ENCODE data around the gene CEP20.

DNA sequence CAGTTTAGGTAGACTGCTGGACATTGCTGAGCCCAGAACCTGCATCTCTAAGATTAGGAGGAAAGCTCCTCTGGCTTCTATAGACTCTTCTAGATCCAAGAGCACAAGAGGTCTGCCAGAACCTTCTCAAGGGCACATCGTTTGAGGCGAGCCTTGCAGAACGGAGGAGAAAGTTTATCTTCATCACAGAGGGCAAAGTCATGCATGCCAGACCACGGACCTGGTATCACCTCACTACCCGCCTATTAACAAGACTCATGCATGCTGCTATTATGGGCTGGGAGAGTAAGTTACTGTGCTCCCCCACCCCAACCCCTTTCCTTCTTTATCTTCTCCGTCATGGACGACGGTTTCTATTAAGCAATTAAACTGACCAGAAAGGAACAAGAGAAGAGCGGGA, 54.9 kb downstream of the CEP20 start:
- TF ChIP-seq, protein P1, sequence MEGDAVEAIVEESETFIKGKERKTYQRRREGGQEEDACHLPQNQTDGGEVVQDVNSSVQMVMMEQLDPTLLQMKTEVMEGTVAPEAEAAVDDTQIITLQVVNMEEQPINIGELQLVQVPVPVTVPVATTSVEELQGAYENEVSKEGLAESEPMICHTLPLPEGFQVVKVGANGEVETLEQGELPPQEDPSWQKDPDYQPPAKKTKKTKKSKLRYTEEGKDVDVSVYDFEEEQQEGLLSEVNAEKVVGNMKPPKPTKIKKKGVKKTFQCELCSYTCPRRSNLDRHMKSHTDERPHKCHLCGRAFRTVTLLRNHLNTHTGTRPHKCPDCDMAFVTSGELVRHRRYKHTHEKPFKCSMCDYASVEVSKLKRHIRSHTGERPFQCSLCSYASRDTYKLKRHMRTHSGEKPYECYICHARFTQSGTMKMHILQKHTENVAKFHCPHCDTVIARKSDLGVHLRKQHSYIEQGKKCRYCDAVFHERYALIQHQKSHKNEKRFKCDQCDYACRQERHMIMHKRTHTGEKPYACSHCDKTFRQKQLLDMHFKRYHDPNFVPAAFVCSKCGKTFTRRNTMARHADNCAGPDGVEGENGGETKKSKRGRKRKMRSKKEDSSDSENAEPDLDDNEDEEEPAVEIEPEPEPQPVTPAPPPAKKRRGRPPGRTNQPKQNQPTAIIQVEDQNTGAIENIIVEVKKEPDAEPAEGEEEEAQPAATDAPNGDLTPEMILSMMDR (IDR thresholded peaks at IDR 0.05) = no peak
- no peak for TF ChIP-seq POLR2A (IDR thresholded peaks at IDR 0.05)

Data from lower leg skin (tissue), 3 donors.